Prostate gland (tissue), 2 donors: Measurements from ENCODE around the gene STAT1. TPM values are rescaled to one million over a fixed set of nuclear protein-coding genes. Genes with fewer than 3 reads are reported as not detected.
"Not testable (repeated sequence)": the region's sequence is repeated elsewhere in the genome, so short reads cannot be mapped to it uniquely, and the experiment has no call there.

Experiments
- DNase-seq: peaks from one replicate; pipeline ENCODE4 v3.0.0-alpha.2; 2019; ENCODE audit warnings: low spot score
- H3K27ac ChIP-seq, 2 donors: fragments of 200-600 bp; sonication (generic); 2 replicates each; pipeline ENCODE4 v1.5.1; 2017 to 2019
- H3K27me3 ChIP-seq: fragments of 200-600 bp; sonication (generic); replicated peaks from 2 replicates; pipeline ENCODE4 v1.5.1; 2019; ENCODE audit not compliant: insufficient read depth
- H3K36me3 ChIP-seq, 2 donors: fragments of 200-600 bp; sonication (generic); 1 replicate in 1 of 2; 2 replicates in 1 of 2; pipeline versions ENCODE4 v1.5.1 to v1.8.1; 2017 to 2019
- H3K4me1 ChIP-seq: fragments of 200-600 bp; sonication (generic); replicated peaks from 2 replicates; pipeline ENCODE4 v1.5.1; 2019
- H3K4me3 ChIP-seq, 2 donors: fragments of 200-600 bp; sonication (generic); 2 replicates each; pipeline ENCODE4 v1.5.1; 2017 to 2019
- H3K9me3 ChIP-seq: fragments of 200-600 bp; sonication (generic); 2 replicates; pipeline ENCODE4 v1.5.1; 2017
- CTCF ChIP-seq, 4 experiments: fragments of 200-600 bp in 2 of 4; fragments of 450-650 bp in 2 of 4; sonication (generic) in 2 of 4; IDR thresholded peaks; 1 replicate in 3 of 4; 2 replicates in 1 of 4; pipeline ENCODE4 v1.5.1; 2016 to 2019; ENCODE audit warnings: antibody characterized with exemption in 4 of 4, mild to moderate bottlenecking in 2 of 4, moderate library complexity in 2 of 4
- POLR2A ChIP-seq: fragments of 450-650 bp; IDR thresholded peaks from one replicate; pipeline ENCODE4 v1.6.1; 2016; ENCODE audit warnings: antibody characterized with exemption, mild to moderate bottlenecking
- POLR2AphosphoS5 ChIP-seq: sonication (generic); formaldehyde crosslinking; IDR thresholded peaks from one replicate; pipeline ENCODE4 v1.6.1; 2017; ENCODE audit warnings: antibody characterized with exemption
- WGBS: methylation state at CpG from one replicate; pipeline ENCODE4 v1.1.5; 2018; 5-methylcytosine and 5-hydroxymethylcytosine counted together
- intact Hi-C: fragments of 100-400 bp; cut with DNase I; formaldehyde crosslinking; loops from one replicate; pipeline ENCODE4 v1.14.2; 2022
- total RNA-seq, 2 donors: library from RNA; depleted of rRNA; stranded (reverse); fragments of >200 nt; gene quantifications; one replicate each; pipeline ENCODE4 v1.1.0, GENCODE V29; 2016

Gene STAT1
- total RNA-seq, 2 donors from 2014 or later, result 53.3 to 64.1 TPM

- no peaks in the 10 kb centered on the region for H3K9me3 ChIP-seq
- no peak for DNase-seq
- intact Hi-C loops, result no loop called here
- WGBS, result 78% methylated on average over 2 of the region's 2 CpGs
- TF ChIP-seq POLR2AphosphoS5 (no peak), CTCF (IDR thresholded peaks at IDR 0.05) (no peak), POLR2A (no peak)
- no peak overlapping the region for H3K4me3 ChIP-seq
- H3K4me1 ChIP-seq, result peaks cover 2% of the 10 kb centered on the region
- H3K36me3 ChIP-seq, result peaks cover 7 to 8% of the 10 kb centered on the region in 2 donors
- H3K27ac ChIP-seq, result peak overlapping the region in 1 of 2 donors; percentile 41
- H3K27me3 ChIP-seq, result no peaks in the 10 kb centered on the region
Observed at GRCh38 chr2:190965580-190966222, 48.3 kb downstream of the STAT1 start.

GRCh38 chr2:190964170-190964795 lies 49.7 kb downstream of the STAT1 start:
- Histone ChIP-seq H3K9me3 (no peaks in the 10 kb centered on the region), H3K4me1 (peaks cover 2% of the 10 kb centered on the region), H3K27ac (peak overlapping the region in 1 of 2 donors; percentile 41), H3K36me3 (peaks cover 0 to 2% of the 10 kb centered on the region in 2 donors), H3K27me3 (no peaks in the 10 kb centered on the region), H3K4me3 (no peak overlapping the region)
- no peak for TF ChIP-seq POLR2A
- no peak for TF ChIP-seq POLR2AphosphoS5
- TF ChIP-seq CTCF (IDR thresholded peaks at IDR 0.05), result no peak
- intact Hi-C loops, result no loop called here
- 79% methylated on average over 6 of the region's 6 CpGs for WGBS
- DNase-seq, result no peak

- no peaks in the 10 kb centered on the region for H3K36me3 ChIP-seq
Observed at GRCh38 chr2:190963088-190963487, 50.9 kb downstream of the STAT1 start.

GRCh38 chr2:190961918-190962487 lies 52.0 kb downstream of the STAT1 start:
- intact Hi-C loops, result no loop called here
- no peak overlapping the region for H3K27ac ChIP-seq

More at GRCh38 chr2:190963088-190963487, 50.9 kb downstream of the STAT1 start:
- TF ChIP-seq POLR2A (no peak), POLR2AphosphoS5 (no peak)
- no peak for DNase-seq
- intact Hi-C loops, result no loop called here
- 68% methylated on average over 2 of the region's 2 CpGs for WGBS
- Histone ChIP-seq H3K4me3 (no peak overlapping the region), H3K27ac (no peak overlapping the region), H3K27me3 (no peaks in the 10 kb centered on the region), H3K9me3 (no peaks in the 10 kb centered on the region), H3K4me1 (peaks cover 2% of the 10 kb centered on the region)

GRCh38 chr2:190961117-190961516 lies 52.9 kb downstream of the STAT1 start:
- intact Hi-C loops, DNase-seq, H3K4me3 ChIP-seq, H3K4me1 ChIP-seq, H3K27ac ChIP-seq, H3K27me3 ChIP-seq, H3K9me3 ChIP-seq, H3K36me3 ChIP-seq: not testable (repeated sequence)
- 97% methylated on average over 5 of the region's 5 CpGs for WGBS

More at GRCh38 chr2:190961918-190962487, 52.0 kb downstream of the STAT1 start:
- no peak for DNase-seq
- no peaks in the 10 kb centered on the region for H3K4me1 ChIP-seq
- no peaks in the 10 kb centered on the region for H3K9me3 ChIP-seq
- no peak overlapping the region for H3K4me3 ChIP-seq
- TF ChIP-seq POLR2A, result no peak
- TF ChIP-seq POLR2AphosphoS5, result no peak
- no peak for TF ChIP-seq CTCF (IDR thresholded peaks at IDR 0.05)
- no peaks in the 10 kb centered on the region for H3K27me3 ChIP-seq
- 78% methylated on average over 2 of the region's 2 CpGs for WGBS
- no peaks in the 10 kb centered on the region for H3K36me3 ChIP-seq
